ENCODE measurements around the gene DNAJA4.

The DNAJA4 gene

DNA sequence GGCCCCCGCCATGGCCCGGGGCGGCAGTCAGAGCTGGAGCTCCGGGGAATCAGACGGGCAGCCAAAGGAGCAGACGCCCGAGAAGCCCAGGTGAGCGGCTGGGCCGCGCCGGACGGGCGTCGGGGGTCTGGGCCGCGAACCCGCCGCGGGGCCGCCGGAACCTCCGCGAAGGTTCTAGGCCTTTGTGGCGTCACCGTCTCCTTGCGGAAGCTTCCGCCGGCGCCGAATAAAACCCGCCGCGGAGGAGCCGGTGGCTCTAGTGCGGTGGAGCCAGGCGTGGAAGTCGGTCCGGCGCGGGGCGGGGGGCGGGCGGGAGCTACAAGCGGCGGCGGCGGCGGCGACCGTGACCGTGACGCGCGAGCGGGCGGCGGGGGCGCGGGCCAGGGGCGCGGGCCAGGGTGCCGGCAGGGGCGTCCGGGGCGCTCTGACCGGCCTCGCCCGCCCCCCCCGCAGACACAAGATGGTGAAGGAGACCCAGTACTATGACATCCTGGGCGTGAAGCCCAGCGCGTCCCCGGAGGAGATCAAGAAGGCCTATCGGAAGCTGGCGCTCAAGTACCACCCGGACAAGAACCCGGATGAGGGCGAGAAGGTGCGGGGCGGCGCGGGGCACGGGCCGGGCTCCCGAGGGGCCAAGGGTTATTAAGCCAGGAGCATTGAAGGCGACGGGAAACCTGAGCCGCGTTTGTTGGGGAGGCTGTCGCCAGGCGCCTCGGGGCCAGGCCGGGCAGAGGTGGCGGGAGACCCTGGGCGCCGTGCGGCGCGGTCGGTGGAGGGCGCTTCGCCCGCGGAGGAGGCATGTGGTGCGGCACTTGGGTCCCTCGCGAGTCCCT is at the start of gene DNAJA4:
TSS of gene DNAJA4 (plus strand) at position 259 of the 833 bp plus-strand sequence. CDS start at position 461, 202 bp downstream.
- H3K27ac Mint-ChIP-seq: peak within 1 kb of the TSS; percentile 89
- H3K4me3 Mint-ChIP-seq: peak within 1 kb of the TSS; percentile 88
- peaks cover 29% of the 10 kb centered on the region for H3K4me1 Mint-ChIP-seq (ENCODE audit: low read depth)
- no peaks in the 10 kb centered on the region for H3K9me3 Mint-ChIP-seq
- H3K36me3 Mint-ChIP-seq (ENCODE audit: low read depth): peaks cover 23% of the 10 kb centered on the region
- H3K27me3 Mint-ChIP-seq: no peaks in the 10 kb centered on the region

DNA sequence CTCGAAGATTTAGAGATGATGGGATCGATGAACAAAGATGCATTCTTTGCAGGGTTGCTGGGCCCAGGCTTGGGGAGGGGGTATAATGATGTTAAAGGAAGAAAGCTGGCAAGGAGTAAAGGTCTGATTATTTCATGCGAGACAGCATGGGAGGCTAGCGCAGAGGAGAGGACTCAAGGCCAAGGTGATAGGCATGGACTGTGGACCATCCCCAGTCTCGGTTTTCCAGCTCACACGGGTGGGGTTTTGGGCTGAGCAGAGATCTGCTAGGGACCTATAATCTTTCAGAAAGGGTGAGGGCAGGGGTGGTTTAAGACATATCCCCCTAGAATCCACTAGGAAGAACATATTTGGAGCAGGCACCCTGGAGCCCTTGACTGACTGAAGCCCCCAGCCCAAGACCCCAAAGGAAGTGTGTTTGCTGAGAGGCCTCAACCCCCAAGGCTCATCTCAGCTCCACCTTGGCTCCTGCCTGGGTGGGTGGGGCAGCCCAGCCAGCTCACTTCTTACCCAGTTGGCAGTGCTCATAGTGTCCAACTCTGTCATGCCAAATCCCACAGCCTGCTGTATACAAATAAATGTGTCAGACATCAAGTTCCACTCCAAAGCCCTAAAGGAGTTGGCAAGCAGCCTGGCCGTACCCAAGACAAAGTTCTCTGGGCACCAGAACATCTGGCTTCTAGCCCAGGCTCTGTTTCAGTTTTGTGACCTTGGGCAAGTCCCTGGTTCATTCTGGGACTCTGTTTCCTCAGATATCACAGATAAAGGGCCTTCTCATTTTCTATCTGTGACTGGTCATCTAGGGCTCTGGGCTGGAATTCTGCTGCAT is 47.9 kb upstream of the DNAJA4 start:
- H3K9me3 Mint-ChIP-seq: no peaks in the 10 kb centered on the region
- no peaks in the 10 kb centered on the region for H3K4me1 Mint-ChIP-seq (ENCODE audit: low read depth)
- H3K4me3 Mint-ChIP-seq: no peak overlapping the region
- H3K36me3 Mint-ChIP-seq (ENCODE audit: low read depth): no peaks in the 10 kb centered on the region
- peaks cover 4% of the 10 kb centered on the region for H3K27me3 Mint-ChIP-seq
- H3K27ac Mint-ChIP-seq: no peak overlapping the region

DNA sequence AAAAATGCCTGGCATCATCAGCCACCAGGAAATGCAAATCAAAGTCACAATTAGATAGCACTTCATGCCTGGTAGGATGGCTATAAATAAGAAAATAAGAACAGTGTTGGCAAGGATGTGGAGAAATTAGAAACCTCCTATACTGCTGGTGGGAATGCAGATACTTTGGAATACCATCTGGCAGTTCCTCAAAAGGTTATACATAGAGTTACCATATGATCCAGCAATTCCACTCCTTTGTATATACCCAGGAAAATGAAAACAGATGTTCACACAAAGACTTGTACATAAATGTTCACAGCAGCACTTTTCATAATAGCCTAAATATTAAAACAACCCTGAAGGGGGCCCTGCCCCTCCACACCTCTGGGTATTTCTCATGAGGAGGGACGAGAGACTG is 43.6 kb upstream of the DNAJA4 start:
- H3K27me3 Mint-ChIP-seq: no peaks in the 10 kb centered on the region
- no peak overlapping the region for H3K4me3 Mint-ChIP-seq
- no peaks in the 10 kb centered on the region for H3K36me3 Mint-ChIP-seq (ENCODE audit: low read depth)
- H3K4me1 Mint-ChIP-seq (ENCODE audit: low read depth): peaks cover 6% of the 10 kb centered on the region
- H3K27ac Mint-ChIP-seq: no peak overlapping the region
- H3K9me3 Mint-ChIP-seq: no peaks in the 10 kb centered on the region

DNA sequence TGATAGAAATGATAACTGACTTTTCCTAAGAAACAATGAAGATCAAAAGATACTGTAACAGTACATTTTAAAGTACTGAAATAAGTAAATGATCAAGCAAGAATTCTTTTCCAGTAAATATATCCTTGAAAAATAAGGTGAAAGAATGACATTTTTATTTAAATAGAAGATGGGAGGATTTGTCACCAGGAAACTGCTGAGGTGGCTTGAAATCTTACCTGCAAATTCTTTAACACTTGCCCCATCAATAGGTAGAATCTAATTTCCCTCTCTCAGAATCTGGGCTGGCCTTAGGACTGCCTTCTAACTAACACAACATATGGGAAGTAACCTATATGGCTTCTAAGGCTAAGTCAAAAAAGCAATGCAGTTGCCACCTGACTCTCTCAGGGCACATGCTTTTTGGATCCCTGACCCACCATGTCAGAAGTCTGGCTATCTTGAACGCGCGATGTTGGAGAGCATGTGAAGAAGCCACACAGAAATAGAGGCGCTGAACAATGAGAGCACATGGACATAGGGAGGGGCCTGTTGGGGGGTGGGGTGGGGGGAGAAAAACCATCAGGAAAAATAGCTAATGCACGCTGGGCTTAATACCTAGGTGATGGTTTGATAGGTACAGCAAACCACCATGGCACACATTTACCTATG is 41.5 kb upstream of the DNAJA4 start:
- no peak overlapping the region for H3K27ac Mint-ChIP-seq
- H3K27me3 Mint-ChIP-seq: no peaks in the 10 kb centered on the region
- H3K36me3 Mint-ChIP-seq (ENCODE audit: low read depth): no peaks in the 10 kb centered on the region
- H3K4me1 Mint-ChIP-seq (ENCODE audit: low read depth): peaks cover 9% of the 10 kb centered on the region
- no peak overlapping the region for H3K4me3 Mint-ChIP-seq
- H3K9me3 Mint-ChIP-seq: no peaks in the 10 kb centered on the region

DNA sequence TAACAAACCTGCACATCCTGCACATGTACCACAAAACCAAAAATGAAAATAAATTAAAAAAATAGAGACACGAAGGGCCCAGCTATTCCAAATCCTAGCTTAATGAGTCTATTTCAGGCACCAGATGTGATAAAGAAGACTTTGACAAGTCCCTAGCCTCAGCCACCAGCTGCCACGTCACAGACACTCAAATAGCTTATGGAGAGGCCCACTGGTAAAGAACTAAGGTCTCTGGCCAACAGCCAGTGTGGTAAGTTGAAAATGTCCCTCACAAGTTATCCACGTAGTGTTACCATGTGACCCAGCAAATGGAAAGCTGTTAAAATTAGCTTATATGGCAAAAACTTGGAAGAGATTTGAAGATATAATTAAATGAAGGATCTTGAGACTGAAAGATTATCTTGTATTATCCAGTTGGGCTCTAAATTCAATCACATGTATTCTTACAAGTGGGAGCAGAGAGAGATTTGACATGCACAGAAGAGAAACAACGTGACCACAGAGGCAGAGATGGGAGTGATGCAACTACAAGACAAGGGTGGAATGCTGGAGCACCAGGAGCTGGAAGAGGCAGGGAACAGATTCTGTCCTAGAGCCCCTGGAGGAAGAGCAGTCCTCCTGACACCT is 40.9 kb upstream of the DNAJA4 start:
- H3K27me3 Mint-ChIP-seq: no peaks in the 10 kb centered on the region
- no peaks in the 10 kb centered on the region for H3K36me3 Mint-ChIP-seq (ENCODE audit: low read depth)
- no peak overlapping the region for H3K4me3 Mint-ChIP-seq
- peaks cover 9% of the 10 kb centered on the region for H3K4me1 Mint-ChIP-seq (ENCODE audit: low read depth)
- H3K27ac Mint-ChIP-seq: no peak overlapping the region
- H3K9me3 Mint-ChIP-seq: no peaks in the 10 kb centered on the region

DNA sequence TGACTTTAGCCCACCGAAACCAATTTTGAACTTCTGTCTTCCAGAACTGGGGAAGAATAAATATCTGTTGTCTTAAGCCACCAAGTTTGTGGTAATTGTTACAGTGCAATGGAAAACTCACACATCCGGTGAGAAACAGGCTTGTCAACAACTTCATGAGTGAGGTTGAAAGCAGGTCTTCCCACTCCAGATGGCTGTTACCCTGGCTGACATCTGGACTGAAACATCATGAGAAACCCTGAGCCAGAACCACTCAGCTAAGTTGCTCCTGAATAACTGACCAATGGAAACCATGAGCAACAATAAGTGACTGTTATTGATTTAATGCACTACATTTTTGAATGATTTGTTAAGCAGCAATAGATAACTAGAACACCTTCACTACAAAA is 40.3 kb upstream of the DNAJA4 start:
- Mint-ChIP-seq H3K27ac (no peak overlapping the region), H3K4me1 (ENCODE audit: low read depth) (peaks cover 9% of the 10 kb centered on the region), H3K27me3 (no peaks in the 10 kb centered on the region), H3K4me3 (no peak overlapping the region), H3K9me3 (no peaks in the 10 kb centered on the region), H3K36me3 (ENCODE audit: low read depth) (no peaks in the 10 kb centered on the region)

DNA sequence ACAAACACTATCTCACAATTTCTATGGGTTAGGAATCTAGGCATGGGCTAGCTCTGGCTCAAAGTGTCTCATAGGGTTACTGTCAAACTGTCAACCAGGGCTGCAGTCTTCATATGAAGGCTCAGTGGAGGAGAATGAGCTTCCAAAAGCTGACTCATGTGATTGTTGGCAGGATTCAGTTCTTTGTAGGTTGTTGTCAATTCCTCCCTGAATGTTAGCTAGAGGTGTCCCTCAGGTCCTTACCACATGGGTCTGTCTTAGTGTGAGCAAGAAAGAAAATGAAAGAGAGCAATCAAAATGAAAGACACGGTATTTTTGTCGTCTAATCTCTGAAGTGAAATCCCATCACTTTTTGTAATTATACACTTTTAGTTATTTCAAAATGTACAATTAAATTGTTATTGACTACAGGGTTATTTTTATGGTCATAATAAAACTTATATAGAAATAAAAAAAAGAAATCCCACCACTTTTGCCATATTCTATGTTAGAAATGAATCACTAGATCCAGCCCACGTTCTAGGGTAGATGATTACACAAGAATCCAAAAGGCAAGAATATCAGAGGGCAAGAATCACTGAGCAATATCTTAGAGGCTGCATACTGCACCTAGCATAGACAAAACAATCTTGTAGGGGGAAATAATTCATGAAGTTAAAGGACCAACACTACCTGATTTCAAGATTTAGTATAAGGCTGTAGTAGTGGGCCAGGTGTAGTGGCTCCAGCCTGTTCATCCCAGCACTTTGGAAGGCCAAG is 38.4 kb upstream of the DNAJA4 start:
- H3K27me3 Mint-ChIP-seq: no peaks in the 10 kb centered on the region
- H3K9me3 Mint-ChIP-seq: no peaks in the 10 kb centered on the region
- peaks cover 9% of the 10 kb centered on the region for H3K4me1 Mint-ChIP-seq (ENCODE audit: low read depth)
- H3K4me3 Mint-ChIP-seq: no peak overlapping the region
- no peak overlapping the region for H3K27ac Mint-ChIP-seq
- no peaks in the 10 kb centered on the region for H3K36me3 Mint-ChIP-seq (ENCODE audit: low read depth)

DNA sequence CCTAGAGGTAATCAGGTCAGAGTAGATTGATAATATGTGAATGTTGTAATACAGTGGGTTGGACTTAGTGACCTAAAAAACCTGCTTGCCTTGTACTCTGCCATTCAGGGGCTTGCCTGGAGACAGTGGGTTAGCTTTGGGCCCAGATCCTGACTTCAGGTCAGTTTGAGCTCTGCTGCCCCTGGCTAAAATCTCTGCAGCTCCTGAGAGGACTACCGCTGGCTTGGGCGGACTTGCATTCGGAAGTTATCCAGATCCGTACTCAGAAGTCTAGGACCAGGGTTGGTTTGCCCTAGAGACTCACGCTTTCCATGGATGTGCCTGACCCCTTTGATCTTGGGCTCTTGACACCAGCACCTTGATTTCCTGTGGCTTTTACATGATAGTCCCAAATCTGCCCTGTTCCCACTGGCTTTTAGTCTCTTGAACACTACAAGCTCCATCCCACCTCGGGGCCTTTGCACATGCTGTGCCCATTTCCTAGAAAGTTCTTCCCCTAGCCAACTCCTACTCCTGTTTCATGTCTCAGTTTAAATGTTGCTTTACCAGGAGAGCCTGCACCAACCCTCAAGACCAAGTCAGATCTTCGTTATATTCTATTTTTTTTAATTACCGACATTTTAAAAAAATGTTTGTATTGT is 35.9 kb upstream of the DNAJA4 start:
- Mint-ChIP-seq H3K36me3 (ENCODE audit: low read depth) (no peaks in the 10 kb centered on the region), H3K27me3 (no peaks in the 10 kb centered on the region), H3K4me1 (ENCODE audit: low read depth) (peaks cover 9% of the 10 kb centered on the region), H3K9me3 (no peaks in the 10 kb centered on the region), H3K27ac (no peak overlapping the region), H3K4me3 (no peak overlapping the region)

DNA sequence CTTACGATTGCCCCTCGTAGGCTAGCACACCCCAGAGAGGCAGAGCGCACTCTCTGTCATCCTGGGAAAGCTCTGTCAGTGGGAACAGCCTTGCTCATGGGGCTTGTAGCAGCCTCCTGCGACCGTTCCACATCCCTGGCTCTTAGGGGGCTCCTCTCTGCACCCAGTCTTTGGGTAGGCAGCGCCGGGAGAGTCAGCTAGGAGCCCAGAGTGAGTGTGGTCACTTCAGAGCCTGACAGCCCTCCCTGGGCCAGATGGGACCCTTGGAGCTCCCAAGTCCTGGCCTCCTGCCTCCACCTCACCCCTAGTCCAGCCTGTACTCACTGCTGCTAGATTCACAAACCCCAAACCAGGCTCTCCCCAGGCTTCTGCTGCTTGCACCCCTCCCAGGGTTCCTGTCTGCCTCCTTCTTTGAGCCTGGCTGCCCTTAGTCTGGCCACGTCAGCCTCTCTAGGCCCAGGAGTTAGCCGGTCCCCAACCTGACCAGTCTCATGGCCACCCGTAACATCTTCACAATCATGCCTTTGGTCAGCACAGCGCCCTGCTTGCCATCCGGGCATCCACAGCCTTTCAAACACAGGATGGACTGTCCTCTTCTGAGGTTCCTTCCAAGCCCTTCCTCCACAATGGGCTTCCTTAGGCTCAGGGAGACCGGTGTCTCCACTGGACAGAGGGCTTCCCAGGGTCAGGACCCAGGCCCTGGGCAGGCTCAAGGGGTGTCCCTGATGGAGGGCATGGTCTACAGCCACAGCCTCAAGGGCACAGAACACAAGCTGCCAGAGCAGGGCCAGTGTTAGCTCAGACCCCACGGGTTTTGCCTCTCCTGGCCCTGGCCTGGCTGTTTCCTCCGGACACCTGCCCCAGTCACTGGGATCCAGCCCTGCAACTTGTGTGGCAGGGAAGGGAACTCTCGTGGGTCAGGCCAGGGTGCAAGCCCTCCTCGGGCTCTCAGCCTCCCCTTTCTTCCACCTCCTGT is 34.6 kb upstream of the DNAJA4 start:
- H3K27me3 Mint-ChIP-seq: no peaks in the 10 kb centered on the region
- H3K9me3 Mint-ChIP-seq: no peaks in the 10 kb centered on the region
- no peak overlapping the region for H3K4me3 Mint-ChIP-seq
- peaks cover 6% of the 10 kb centered on the region for H3K4me1 Mint-ChIP-seq (ENCODE audit: low read depth)
- H3K36me3 Mint-ChIP-seq (ENCODE audit: low read depth): no peaks in the 10 kb centered on the region
- no peak overlapping the region for H3K27ac Mint-ChIP-seq

DNA sequence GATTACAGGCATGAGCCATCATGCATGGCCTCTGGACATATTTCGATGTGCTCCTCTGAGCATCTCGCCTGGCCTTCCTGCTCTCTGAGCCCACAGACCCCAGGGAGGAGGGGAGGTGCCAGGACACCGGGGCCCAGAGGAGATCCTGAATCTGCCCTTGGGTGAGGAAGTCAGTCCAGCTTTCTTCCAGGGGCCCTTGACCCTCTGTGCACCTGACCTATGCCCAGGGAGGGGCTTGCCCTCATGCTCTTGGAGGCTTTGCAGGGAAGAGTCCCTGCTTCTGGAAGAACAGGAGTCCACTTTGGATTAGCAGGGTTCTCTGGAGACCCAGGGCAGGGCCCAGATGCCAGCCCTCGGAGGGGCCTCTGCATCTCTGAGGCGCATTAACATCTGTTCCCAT is 31.4 kb upstream of the DNAJA4 start:
- Mint-ChIP-seq H3K27ac (no peak overlapping the region), H3K27me3 (no peaks in the 10 kb centered on the region), H3K36me3 (ENCODE audit: low read depth) (no peaks in the 10 kb centered on the region), H3K4me1 (ENCODE audit: low read depth) (peaks cover 4% of the 10 kb centered on the region), H3K9me3 (no peaks in the 10 kb centered on the region), H3K4me3 (no peak overlapping the region)

DNA sequence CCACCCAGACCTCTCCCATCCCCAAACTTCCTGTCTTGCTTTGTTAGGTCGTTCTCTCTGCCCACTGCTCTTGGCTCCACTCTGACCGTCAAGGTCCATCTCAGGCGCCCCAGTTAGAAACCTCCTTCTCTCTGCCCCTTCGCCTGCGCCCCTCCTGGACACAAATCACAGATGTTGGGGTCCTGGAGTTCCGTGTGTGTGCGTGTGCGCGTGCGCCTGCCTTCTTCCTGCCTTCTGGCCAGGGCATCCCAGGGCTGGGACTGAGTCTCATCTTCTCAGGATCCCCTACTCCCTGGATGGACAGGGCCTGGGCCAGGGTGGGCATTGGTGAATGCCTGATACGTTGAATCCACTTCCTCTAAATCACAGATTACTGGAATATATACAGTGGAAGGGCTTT is 30.9 kb upstream of the DNAJA4 start:
- Mint-ChIP-seq H3K27ac (no peak overlapping the region), H3K4me1 (ENCODE audit: low read depth) (peaks cover 4% of the 10 kb centered on the region), H3K4me3 (no peak overlapping the region), H3K27me3 (no peaks in the 10 kb centered on the region), H3K9me3 (no peaks in the 10 kb centered on the region), H3K36me3 (ENCODE audit: low read depth) (no peaks in the 10 kb centered on the region)

DNA sequence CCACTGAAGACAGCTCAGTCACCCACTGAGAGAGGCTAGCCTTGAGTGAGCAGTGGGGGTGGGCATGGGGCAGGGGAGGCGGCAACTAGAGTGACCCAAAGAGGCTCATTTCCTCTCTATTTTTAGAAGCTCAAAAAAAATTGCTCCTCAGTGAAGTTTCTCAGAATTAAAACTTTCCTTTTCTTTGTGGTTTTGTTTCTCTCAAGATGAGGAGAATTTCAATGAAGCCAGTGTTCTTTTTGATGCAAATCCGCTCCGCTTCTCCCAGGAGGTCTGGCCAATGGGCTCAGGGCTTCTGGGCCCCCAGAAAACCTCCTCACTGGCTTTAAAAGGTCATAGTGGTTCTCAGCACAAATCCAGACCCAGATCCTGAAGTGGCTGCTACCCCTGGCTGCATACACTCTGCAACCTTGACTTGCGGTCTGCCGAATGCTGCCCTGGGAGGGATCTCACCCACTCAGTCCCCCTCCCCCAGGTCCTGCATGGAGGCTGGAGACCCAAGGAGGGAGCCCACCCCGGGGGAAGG is 29.8 kb upstream of the DNAJA4 start, which contains the start of gene ACSBG1:
TSS of gene ACSBG1 (minus strand) at position 51 of the 526 bp plus-strand sequence. CDS start 64 bp downstream, outside the sequence.
- Mint-ChIP-seq H3K27ac (no peak within 1 kb of the TSS), H3K36me3 (ENCODE audit: low read depth) (no peaks in the 10 kb centered on the region), H3K27me3 (no peaks in the 10 kb centered on the region), H3K9me3 (no peaks in the 10 kb centered on the region), H3K4me1 (ENCODE audit: low read depth) (peaks cover 4% of the 10 kb centered on the region), H3K4me3 (no peak within 1 kb of the TSS)

DNA sequence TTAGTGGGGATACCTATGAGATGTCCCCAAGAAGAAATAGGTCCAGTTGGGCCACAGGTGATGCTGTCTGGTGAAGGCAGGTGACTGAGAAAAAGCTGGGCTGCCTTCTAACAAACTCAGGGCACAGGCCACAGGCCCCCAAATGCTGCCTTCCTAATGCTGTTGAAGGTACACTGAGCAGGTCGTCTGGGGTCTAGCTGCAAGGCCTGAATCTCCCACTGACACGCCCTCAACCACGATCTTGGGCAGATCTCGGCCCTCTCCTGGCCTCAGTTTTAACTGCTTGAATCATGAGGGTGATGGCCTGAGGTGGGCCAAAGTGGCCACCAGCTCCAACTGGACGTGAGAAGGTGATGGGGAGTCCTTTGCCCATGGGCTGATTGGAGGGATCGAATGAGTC is 27.9 kb upstream of the DNAJA4 start:
- H3K36me3 Mint-ChIP-seq (ENCODE audit: low read depth): no peaks in the 10 kb centered on the region
- H3K27me3 Mint-ChIP-seq: no peaks in the 10 kb centered on the region
- H3K9me3 Mint-ChIP-seq: no peaks in the 10 kb centered on the region
- no peak overlapping the region for H3K27ac Mint-ChIP-seq
- H3K4me3 Mint-ChIP-seq: no peak overlapping the region
- H3K4me1 Mint-ChIP-seq (ENCODE audit: low read depth): peaks cover 4% of the 10 kb centered on the region

All from stimulated activated naive CD8-positive, alpha-beta T cell treated with anti-CD3 and anti-CD28 coated beads, Interleukin-15, Interleukin-2, amounts not matched to agents 100 ng/mL and 50 ng/mL, for 24 hours (primary cell).